CD4-positive, alpha-beta memory T cell (primary cell): ENCODE results near the gene CDCA5. TPM values are rescaled to one million over a fixed set of nuclear protein-coding genes. Genes with fewer than 3 reads are reported as not detected.

ENCODE experiments used
- CTCF ChIA-PET: fragments of 350-600 bp; sonication (Branson Sonifier 250); formaldehyde crosslinking; loops from one replicate; lab custom pipeline; 2021; ENCODE audit warnings: inconsistent platforms; ENCODE audit not compliant: partially characterized antibody; lab: Charles Lee
- POLR2A ChIA-PET: fragments of 350-600 bp; sonication (Branson Sonifier 250); formaldehyde crosslinking; loops from one replicate; lab custom pipeline; 2021; ENCODE audit not compliant: partially characterized antibody; lab: Charles Lee
- DNase-seq, 5 donors: peaks; one replicate each; pipeline versions ENCODE4 v3.0.0 to v3.0.0-alpha.2; 2020 to 2022; ENCODE audit warnings: mixed read lengths in 1 of 5
- H3K27ac ChIP-seq: one replicate; pipeline ENCODE4 v1.7.0; 2013; ENCODE audit warnings: low read depth, low read length
- H3K27me3 ChIP-seq: 2 replicates; pipeline ENCODE4 v1.7.0; 2013; ENCODE audit warnings: mild to moderate bottlenecking, low read length, moderate library complexity; ENCODE audit not compliant: insufficient read depth
- H3K36me3 ChIP-seq: 2 replicates; pipeline ENCODE4 v1.7.0; 2013; ENCODE audit warnings: mild to moderate bottlenecking, low read length, moderate library complexity; ENCODE audit not compliant: insufficient read depth
- H3K4me1 ChIP-seq: 2 replicates; pipeline ENCODE4 v1.7.0; 2013; ENCODE audit warnings: mild to moderate bottlenecking, low read length, moderate library complexity; ENCODE audit not compliant: insufficient read depth
- H3K4me3 ChIP-seq, 2 donors: one replicate each; pipeline ENCODE4 v1.7.0; 2013; ENCODE audit warnings: low read length in 2 of 2, mild to moderate bottlenecking in 1 of 2
- H3K9me3 ChIP-seq, 2 donors: one replicate each; pipeline ENCODE4 v1.7.0; 2013; ENCODE audit warnings: low read length in 2 of 2, control low read depth in 1 of 2; ENCODE audit not compliant: control insufficient read depth in 1 of 2
- H3K27ac Mint-ChIP-seq, 7 donors: one replicate each; pipeline ENCODE4 v1.8.0; 2020 to 2021; ENCODE audit warnings: mixed read lengths in 7 of 7, mild to moderate bottlenecking in 6 of 7, inconsistent platforms in 3 of 7, moderate library complexity in 3 of 7
- H3K27me3 Mint-ChIP-seq, 2 donors: one replicate each; pipeline ENCODE4 v1.8.0; 2020 to 2021; ENCODE audit warnings: mixed read lengths in 2 of 2
- H3K36me3 Mint-ChIP-seq, 2 donors: one replicate each; pipeline ENCODE4 v1.8.0; 2020 to 2021; ENCODE audit warnings: mixed read lengths in 2 of 2, inconsistent platforms in 1 of 2, mild to moderate bottlenecking in 1 of 2
- H3K4me1 Mint-ChIP-seq, 4 donors: one replicate each; pipeline ENCODE4 v1.8.0; 2020 to 2021; ENCODE audit warnings: mixed read lengths in 4 of 4, mild to moderate bottlenecking in 1 of 4
- H3K4me3 Mint-ChIP-seq, 8 donors: one replicate each; pipeline ENCODE4 v1.8.0; 2020 to 2021; ENCODE audit warnings: mixed read lengths in 8 of 8, mild to moderate bottlenecking in 7 of 8, moderate library complexity in 6 of 8, inconsistent platforms in 3 of 8
- H3K9me3 Mint-ChIP-seq, 8 donors: one replicate each; pipeline ENCODE4 v1.8.0; 2020 to 2021; ENCODE audit warnings: mixed read lengths in 8 of 8, mild to moderate bottlenecking in 5 of 8, inconsistent platforms in 3 of 8, moderate library complexity in 1 of 8
- intact Hi-C: fragments of 100-400 bp; cut with micrococcal nuclease; formaldehyde crosslinking; loops from one replicate; pipeline ENCODE4 v1.15.1; 2023
- polyA plus RNA-seq, 2 donors: library from polyadenylated mRNA; unstranded; fragments of 300-500 nt; fragmentation: Illumina TruSeq; gene quantifications; one replicate each; pipeline ENCODE4 v1.2.3, GENCODE V29; 2021
- total RNA-seq, 2 experiments: library from RNA; stranded (reverse); gene quantifications; one replicate each; pipeline ENCODE4 v1.2.3, GENCODE V29; 2021

Gene CDCA5
- total and polyA plus RNA-seq, 4 experiments from 2014 or later: 0.41 to 0.64 (median 0.41) TPM; not detected in 1

GRCh38 chr11:65130631-65131416 is 47.0 kb upstream of the CDCA5 start:
- ChIA-PET POLR2A (interaction anchor here (0.7 to 7.5 kb wide), 3 partner anchors 10 to 20 kb away, joined by 3 to 251 read pairs (median 5); partner anchors contain the start of genes FAU, MRPL49, TM7SF2 and ZNHIT2), CTCF (interaction anchor here (1.2 to 1.9 kb wide), 2 partner anchors 9 to 20 kb away, joined by 4 to 6 read pairs; partner anchors contain the start of genes FAU and MRPL49)
- peaks cover 12 to 32% (median 23%) of the 10 kb centered on the region in 4 donors for H3K4me1 Mint-ChIP-seq
- no peaks in the 10 kb centered on the region for H3K27me3 Mint-ChIP-seq
- no peaks in the 10 kb centered on the region for H3K9me3 ChIP-seq
- no peaks in the 10 kb centered on the region for H3K27me3 ChIP-seq
- no peak overlapping the region for H3K4me3 ChIP-seq
- H3K9me3 Mint-ChIP-seq: peaks cover 0 to 6% (median 0%) of the 10 kb centered on the region in 8 donors
- H3K36me3 ChIP-seq: peaks cover 67% of the 10 kb centered on the region
- intact Hi-C loops: loop anchor here (10.0 kb wide), 1 partner anchor 724 kb away; the partner anchor contains the start of gene CFL1
- peak overlapping the region in 2 of 8 donors; percentile 39 to 42 for H3K4me3 Mint-ChIP-seq
- peak overlapping the region in 5 of 7 donors; percentile 29 to 71 (median 46) for H3K27ac Mint-ChIP-seq
- DNase-seq: no peak
- no peak overlapping the region for H3K27ac ChIP-seq
- H3K36me3 Mint-ChIP-seq: peaks cover 17 to 76% of the 10 kb centered on the region in 2 donors
- H3K4me1 ChIP-seq: peaks cover 25% of the 10 kb centered on the region

- Mint-ChIP-seq H3K27me3 (no peaks in the 10 kb centered on the region), H3K36me3 (peaks cover 17 to 77% of the 10 kb centered on the region in 2 donors), H3K9me3 (peaks cover 0 to 6% (median 0%) of the 10 kb centered on the region in 8 donors), H3K4me3 (no peak overlapping the region), H3K4me1 (peaks cover 7 to 23% (median 16%) of the 10 kb centered on the region in 4 donors), H3K27ac (no peak overlapping the region)
- H3K27ac ChIP-seq: no peak overlapping the region
- H3K4me3 ChIP-seq: no peak overlapping the region
- H3K9me3 ChIP-seq: no peaks in the 10 kb centered on the region
- no peak for DNase-seq
- POLR2A ChIA-PET: interaction anchor here (1.0 to 7.5 kb wide), 4 partner anchors 9 to 319 kb away, joined by 3 to 251 read pairs (median 12); partner anchors contain the start of genes FAU, MEN1, MRPL49 and ZNHIT2
- peaks cover 18% of the 10 kb centered on the region for H3K4me1 ChIP-seq
- H3K27me3 ChIP-seq: no peaks in the 10 kb centered on the region
- intact Hi-C loops: loop anchor here (10.0 kb wide), 1 partner anchor 725 kb away; the partner anchor contains the start of gene CFL1
- CTCF ChIA-PET: no interaction called here
- H3K36me3 ChIP-seq: peaks cover 77% of the 10 kb centered on the region
Measured at GRCh38 chr11:65129649-65130441, 46.0 kb upstream of the CDCA5 start.

GRCh38 chr11:65128182-65129145 is 44.6 kb upstream of the CDCA5 start:
- no peak for DNase-seq
- peaks cover 9 to 26% (median 13%) of the 10 kb centered on the region in 4 donors for H3K4me1 Mint-ChIP-seq
- CTCF ChIA-PET: no interaction called here
- Histone ChIP-seq H3K4me1 (peaks cover 20% of the 10 kb centered on the region), H3K36me3 (peaks cover 84% of the 10 kb centered on the region), H3K27me3 (no peaks in the 10 kb centered on the region), H3K4me3 (no peak overlapping the region), H3K27ac (no peak overlapping the region), H3K9me3 (no peaks in the 10 kb centered on the region)
- peaks cover 17 to 75% of the 10 kb centered on the region in 2 donors for H3K36me3 Mint-ChIP-seq
- H3K9me3 Mint-ChIP-seq: peaks cover 0 to 6% (median 0%) of the 10 kb centered on the region in 8 donors
- H3K27me3 Mint-ChIP-seq: no peaks in the 10 kb centered on the region
- H3K4me3 Mint-ChIP-seq: no peak overlapping the region
- intact Hi-C loops: no loop called here
- POLR2A ChIA-PET: interaction anchor here (1.0 to 2.5 kb wide), 4 partner anchors 9 to 317 kb away, joined by 3 to 21 read pairs (median 4); partner anchors contain the start of genes MEN1 and ZNHIT2
- H3K27ac Mint-ChIP-seq: peak overlapping the region in 2 of 7 donors; percentile 36 to 58

- Mint-ChIP-seq H3K27me3 (no peaks in the 10 kb centered on the region), H3K4me1 (peaks cover 4 to 26% (median 10%) of the 10 kb centered on the region in 4 donors), H3K27ac (peak overlapping the region in 2 of 7 donors; percentile 23 to 58), H3K9me3 (peaks cover 0 to 6% (median 0%) of the 10 kb centered on the region in 8 donors), H3K36me3 (peaks cover 17 to 68% of the 10 kb centered on the region in 2 donors), H3K4me3 (no peak overlapping the region)
- no peaks in the 10 kb centered on the region for H3K27me3 ChIP-seq
- H3K4me1 ChIP-seq: peaks cover 20% of the 10 kb centered on the region
- no peak overlapping the region for H3K27ac ChIP-seq
- no peak for DNase-seq
- intact Hi-C loops: no loop called here
- H3K9me3 ChIP-seq: no peaks in the 10 kb centered on the region
- no peak overlapping the region for H3K4me3 ChIP-seq
- H3K36me3 ChIP-seq: peaks cover 82% of the 10 kb centered on the region
- ChIA-PET CTCF (no interaction called here), POLR2A (interaction anchor here (2.5 kb wide), 1 partner anchor 10 kb away, joined by 21 read pairs; the partner anchor contains the start of gene ZNHIT2)
Measured at GRCh38 chr11:65127473-65128181, 43.8 kb upstream of the CDCA5 start.

GRCh38 chr11:65126624-65127274 is 42.9 kb upstream of the CDCA5 start:
- intact Hi-C loops: no loop called here
- no peak for DNase-seq

More at GRCh38 chr11:65126624-65127274, 42.9 kb upstream of the CDCA5 start:
- peaks cover 23 to 71% of the 10 kb centered on the region in 2 donors for H3K36me3 Mint-ChIP-seq
- H3K36me3 ChIP-seq: peaks cover 73% of the 10 kb centered on the region
- no peak overlapping the region for H3K27ac ChIP-seq
- no peaks in the 10 kb centered on the region for H3K9me3 ChIP-seq
- no peaks in the 10 kb centered on the region for H3K27me3 ChIP-seq
- peaks cover 15% of the 10 kb centered on the region for H3K4me1 ChIP-seq
- H3K4me1 Mint-ChIP-seq: peaks cover 8 to 26% (median 16%) of the 10 kb centered on the region in 4 donors
- peaks cover 0 to 6% (median 0%) of the 10 kb centered on the region in 8 donors for H3K9me3 Mint-ChIP-seq
- CTCF ChIA-PET: no interaction called here
- H3K4me3 Mint-ChIP-seq: peak overlapping the region in 1 of 8 donors; percentile 35
- no peaks in the 10 kb centered on the region for H3K27me3 Mint-ChIP-seq
- no peak overlapping the region for H3K4me3 ChIP-seq
- POLR2A ChIA-PET: interaction anchor here (11.5 kb wide), 1 partner anchor 7 kb away, joined by 251 read pairs; the partner anchor contains the start of gene SYVN1
- H3K27ac Mint-ChIP-seq: peak overlapping the region in 2 of 7 donors; percentile 36 to 58
